Measurements from ENCODE around the gene GPC1. TPM values are rescaled to one million over a fixed set of nuclear protein-coding genes. Genes with fewer than 3 reads are reported as not detected.

The GPC1 gene
- total and polyA plus RNA-seq, 10 of the 15 experiments (the other 5 are each of a cell fraction or from before 2014, with no cell fraction given) = 0.06 to 0.77 (median 0.23) TPM; not detected in 3

GRCh38 chr2:240503375-240503774 lies 67.9 kb downstream of the GPC1 start (continued):
- TF ChIP-seq, protein P1, sequence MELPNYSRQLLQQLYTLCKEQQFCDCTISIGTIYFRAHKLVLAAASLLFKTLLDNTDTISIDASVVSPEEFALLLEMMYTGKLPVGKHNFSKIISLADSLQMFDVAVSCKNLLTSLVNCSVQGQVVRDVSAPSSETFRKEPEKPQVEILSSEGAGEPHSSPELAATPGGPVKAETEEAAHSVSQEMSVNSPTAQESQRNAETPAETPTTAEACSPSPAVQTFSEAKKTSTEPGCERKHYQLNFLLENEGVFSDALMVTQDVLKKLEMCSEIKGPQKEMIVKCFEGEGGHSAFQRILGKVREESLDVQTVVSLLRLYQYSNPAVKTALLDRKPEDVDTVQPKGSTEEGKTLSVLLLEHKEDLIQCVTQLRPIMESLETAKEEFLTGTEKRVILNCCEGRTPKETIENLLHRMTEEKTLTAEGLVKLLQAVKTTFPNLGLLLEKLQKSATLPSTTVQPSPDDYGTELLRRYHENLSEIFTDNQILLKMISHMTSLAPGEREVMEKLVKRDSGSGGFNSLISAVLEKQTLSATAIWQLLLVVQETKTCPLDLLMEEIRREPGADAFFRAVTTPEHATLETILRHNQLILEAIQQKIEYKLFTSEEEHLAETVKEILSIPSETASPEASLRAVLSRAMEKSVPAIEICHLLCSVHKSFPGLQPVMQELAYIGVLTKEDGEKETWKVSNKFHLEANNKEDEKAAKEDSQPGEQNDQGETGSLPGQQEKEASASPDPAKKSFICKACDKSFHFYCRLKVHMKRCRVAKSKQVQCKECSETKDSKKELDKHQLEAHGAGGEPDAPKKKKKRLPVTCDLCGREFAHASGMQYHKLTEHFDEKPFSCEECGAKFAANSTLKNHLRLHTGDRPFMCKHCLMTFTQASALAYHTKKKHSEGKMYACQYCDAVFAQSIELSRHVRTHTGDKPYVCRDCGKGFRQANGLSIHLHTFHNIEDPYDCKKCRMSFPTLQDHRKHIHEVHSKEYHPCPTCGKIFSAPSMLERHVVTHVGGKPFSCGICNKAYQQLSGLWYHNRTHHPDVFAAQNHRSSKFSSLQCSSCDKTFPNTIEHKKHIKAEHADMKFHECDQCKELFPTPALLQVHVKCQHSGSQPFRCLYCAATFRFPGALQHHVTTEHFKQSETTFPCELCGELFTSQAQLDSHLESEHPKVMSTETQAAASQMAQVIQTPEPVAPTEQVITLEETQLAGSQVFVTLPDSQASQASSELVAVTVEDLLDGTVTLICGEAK (IDR thresholded peaks at IDR 0.05; ENCODE audit: borderline replicate concordance) = no peak
- TF ChIP-seq STAT1 (conservative IDR thresholded peaks at IDR 0.05) = no peak
- no peak for TF ChIP-seq NR2C2 (IDR thresholded peaks at IDR 0.05; ENCODE audit: borderline replicate concordance, control insufficient read depth, insufficient read length, low read depth)
- TF ChIP-seq BHLHE40 (IDR thresholded peaks at IDR 0.05; ENCODE audit: borderline replicate concordance in 1 of 2, low read depth in 2 of 2, low read length in 1 of 2) = no peak
- no peak for TF ChIP-seq IRF3 (IDR thresholded peaks at IDR 0.05)
- TF ChIP-seq, protein P2, sequence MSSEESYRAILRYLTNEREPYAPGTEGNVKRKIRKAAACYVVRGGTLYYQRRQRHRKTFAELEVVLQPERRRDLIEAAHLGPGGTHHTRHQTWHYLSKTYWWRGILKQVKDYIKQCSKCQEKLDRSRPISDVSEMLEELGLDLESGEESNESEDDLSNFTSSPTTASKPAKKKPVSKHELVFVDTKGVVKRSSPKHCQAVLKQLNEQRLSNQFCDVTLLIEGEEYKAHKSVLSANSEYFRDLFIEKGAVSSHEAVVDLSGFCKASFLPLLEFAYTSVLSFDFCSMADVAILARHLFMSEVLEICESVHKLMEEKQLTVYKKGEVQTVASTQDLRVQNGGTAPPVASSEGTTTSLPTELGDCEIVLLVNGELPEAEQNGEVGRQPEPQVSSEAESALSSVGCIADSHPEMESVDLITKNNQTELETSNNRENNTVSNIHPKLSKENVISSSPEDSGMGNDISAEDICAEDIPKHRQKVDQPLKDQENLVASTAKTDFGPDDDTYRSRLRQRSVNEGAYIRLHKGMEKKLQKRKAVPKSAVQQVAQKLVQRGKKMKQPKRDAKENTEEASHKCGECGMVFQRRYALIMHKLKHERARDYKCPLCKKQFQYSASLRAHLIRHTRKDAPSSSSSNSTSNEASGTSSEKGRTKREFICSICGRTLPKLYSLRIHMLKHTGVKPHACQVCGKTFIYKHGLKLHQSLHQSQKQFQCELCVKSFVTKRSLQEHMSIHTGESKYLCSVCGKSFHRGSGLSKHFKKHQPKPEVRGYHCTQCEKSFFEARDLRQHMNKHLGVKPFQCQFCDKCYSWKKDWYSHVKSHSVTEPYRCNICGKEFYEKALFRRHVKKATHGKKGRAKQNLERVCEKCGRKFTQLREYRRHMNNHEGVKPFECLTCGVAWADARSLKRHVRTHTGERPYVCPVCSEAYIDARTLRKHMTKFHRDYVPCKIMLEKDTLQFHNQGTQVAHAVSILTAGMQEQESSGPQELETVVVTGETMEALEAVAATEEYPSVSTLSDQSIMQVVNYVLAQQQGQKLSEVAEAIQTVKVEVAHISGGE (CRISPR knock-in tag; IDR thresholded peaks at IDR 0.05) = no peak
- no peak for TF ChIP-seq RFX5 (IDR thresholded peaks at IDR 0.05; ENCODE audit: low read depth, low read length)
- TF ChIP-seq DPF2 (IDR thresholded peaks at IDR 0.05) = no peak
- no peak for TF ChIP-seq NFXL1 (IDR thresholded peaks at IDR 0.05; ENCODE audit: borderline replicate concordance)
- TF ChIP-seq EGR1 (IDR thresholded peaks at IDR 0.05; ENCODE audit: borderline replicate concordance in 1 of 2, low read depth in 2 of 2, low read length in 2 of 2) = no peak
- TF ChIP-seq TCF3 (IDR thresholded peaks at IDR 0.05; ENCODE audit: borderline replicate concordance, insufficient read depth, low read depth, low read length) = no peak
